Keratinocyte (primary cell): ENCODE results near the gene SDK1. TPM values are rescaled to one million over a fixed set of nuclear protein-coding genes. Genes with fewer than 3 reads are reported as not detected.

Experiments
- DNase-seq: peaks from one replicate; pipeline ENCODE4 v3.0.0-alpha.2; 2011; ENCODE audit warnings: low read depth, missing footprints, low spot score
- FAIRE-seq: peaks from 2 replicates; lab custom pipeline; 2011; peaks lifted over from hg19 to GRCh38; lab: Jason Lieb, UNC
- H2AFZ ChIP-seq: 2 replicates; pipeline ENCODE4 v1.6.0; 2012; ENCODE audit warnings: low read length, control low read depth, inconsistent platforms; ENCODE audit not compliant: control insufficient read depth
- H3K27ac ChIP-seq: 2 replicates; pipeline ENCODE4 v1.5.1; 2011; ENCODE audit warnings: low read length; ENCODE audit not compliant: control insufficient read depth, insufficient read depth
- H3K27me3 ChIP-seq: 3 replicates; pipeline ENCODE4 v1.6.0; 2011; ENCODE audit warnings: low read length; ENCODE audit not compliant: control insufficient read depth, insufficient read depth; ENCODE audit errors: extremely low read depth
- H3K36me3 ChIP-seq, 2 experiments: 2 replicates in 1 of 2; 3 replicates in 1 of 2; pipeline ENCODE4 v1.5.1; 2011; ENCODE audit warnings: low read length in 2 of 2, mild to moderate bottlenecking in 1 of 2; ENCODE audit not compliant: control insufficient read depth in 2 of 2, insufficient read depth in 2 of 2; ENCODE audit errors: extremely low read depth in 1 of 2
- H3K4me1 ChIP-seq: 3 replicates; pipeline ENCODE4 v1.5.1; 2011; ENCODE audit warnings: low read length; ENCODE audit not compliant: control insufficient read depth, insufficient read depth; ENCODE audit errors: extremely low read depth
- H3K4me2 ChIP-seq: 3 replicates; pipeline ENCODE4 v1.6.0; 2011; ENCODE audit warnings: low read depth, low read length; ENCODE audit not compliant: control insufficient read depth, insufficient read depth; ENCODE audit errors: extremely low read depth
- H3K4me3 ChIP-seq, 3 experiments: fragments of 200-600 bp in 1 of 3; sonication (generic) in 1 of 3; 2 replicates in 2 of 3; 3 replicates in 1 of 3; pipeline ENCODE4 v1.5.1; 2011 to 2016; ENCODE audit warnings: low read length in 3 of 3, mild to moderate bottlenecking in 3 of 3, control low read depth in 2 of 3, inconsistent platforms in 1 of 3, low read depth in 1 of 3, mixed read lengths in 1 of 3, mixed run types in 1 of 3, moderate library complexity in 1 of 3; ENCODE audit not compliant: control insufficient read depth in 2 of 3, insufficient read depth in 2 of 3; ENCODE audit errors: extremely low read depth in 1 of 3
- H3K79me2 ChIP-seq: 2 replicates; pipeline ENCODE4 v1.6.0; 2012; ENCODE audit warnings: low read length; ENCODE audit not compliant: control insufficient read depth, insufficient read depth
- H3K9ac ChIP-seq: 3 replicates; pipeline ENCODE4 v1.6.0; 2011; ENCODE audit warnings: low read length; ENCODE audit not compliant: control insufficient read depth, insufficient read depth; ENCODE audit errors: extremely low read depth
- H3K9me1 ChIP-seq: 3 replicates; pipeline ENCODE4 v1.6.0; 2011; ENCODE audit warnings: low read length; ENCODE audit not compliant: control insufficient read depth, insufficient read depth; ENCODE audit errors: extremely low read depth
- H3K9me3 ChIP-seq: 2 replicates; pipeline ENCODE4 v1.5.1; 2012; ENCODE audit warnings: low read depth, low read length; ENCODE audit not compliant: control insufficient read depth
- H4K20me1 ChIP-seq: 3 replicates; pipeline ENCODE4 v1.6.0; 2011; ENCODE audit warnings: low read length; ENCODE audit not compliant: control insufficient read depth, insufficient read depth; ENCODE audit errors: extremely low read depth
- EZH2 ChIP-seq: IDR thresholded peaks from one replicate; pipeline ENCODE4 v1.6.1; 2012; ENCODE audit warnings: inconsistent platforms, mild to moderate bottlenecking, low read length, moderate library complexity
- dilution Hi-C: fragments of 300-500 bp; cut with MboI; formaldehyde crosslinking; loops from one replicate; pipeline ENCODE4 v1.7.0; 2020; ENCODE audit warnings: low sequenced_read_pairs; ENCODE audit not compliant: extremely low pct_ligation_motif_present
- polyA plus RNA-seq, 5 experiments: library from polyadenylated mRNA; depleted of rRNA in 3 of 5; stranded (reverse) in 3 of 5; stranded (forward) in 1 of 5; unstranded in 1 of 5; fragments of >200 nt; gene quantifications; 1 replicate in 1 of 5; 2 replicates in 3 of 5; 3 replicates in 1 of 5; pipeline versions ENCODE4 v1.2.1 to v1.2.3, GENCODE V29; 2011 to 2012; ENCODE audit warnings: missing spikeins in 2 of 5, low read depth in 1 of 5, low replicate concordance in 1 of 5
- TF ChIP-seq, protein P1 (sequence below), 3 experiments: IDR thresholded peaks in 1 of 3; conservative IDR thresholded peaks in 1 of 3; optimal IDR thresholded peaks in 1 of 3; 2 replicates in 2 of 3; 3 replicates in 1 of 3; pipeline versions ENCODE3 to v1.5.1; 2011; ENCODE audit warnings: low read length in 3 of 3, mild to moderate bottlenecking in 3 of 3, moderate library complexity in 2 of 3, control low read depth in 1 of 3, inconsistent platforms in 1 of 3; ENCODE audit not compliant: insufficient read depth in 2 of 3; ENCODE audit errors: extremely low read depth in 1 of 3

The SDK1 gene
- polyA plus RNA-seq, 1 donor (not counting 4 experiments of a cell fraction or from before 2014, with no cell fraction given): 0.66 TPM

- H3K9me3 ChIP-seq: no peaks in the 10 kb centered on the region
- TF ChIP-seq EZH2: no peak
- TF ChIP-seq, protein P1, sequence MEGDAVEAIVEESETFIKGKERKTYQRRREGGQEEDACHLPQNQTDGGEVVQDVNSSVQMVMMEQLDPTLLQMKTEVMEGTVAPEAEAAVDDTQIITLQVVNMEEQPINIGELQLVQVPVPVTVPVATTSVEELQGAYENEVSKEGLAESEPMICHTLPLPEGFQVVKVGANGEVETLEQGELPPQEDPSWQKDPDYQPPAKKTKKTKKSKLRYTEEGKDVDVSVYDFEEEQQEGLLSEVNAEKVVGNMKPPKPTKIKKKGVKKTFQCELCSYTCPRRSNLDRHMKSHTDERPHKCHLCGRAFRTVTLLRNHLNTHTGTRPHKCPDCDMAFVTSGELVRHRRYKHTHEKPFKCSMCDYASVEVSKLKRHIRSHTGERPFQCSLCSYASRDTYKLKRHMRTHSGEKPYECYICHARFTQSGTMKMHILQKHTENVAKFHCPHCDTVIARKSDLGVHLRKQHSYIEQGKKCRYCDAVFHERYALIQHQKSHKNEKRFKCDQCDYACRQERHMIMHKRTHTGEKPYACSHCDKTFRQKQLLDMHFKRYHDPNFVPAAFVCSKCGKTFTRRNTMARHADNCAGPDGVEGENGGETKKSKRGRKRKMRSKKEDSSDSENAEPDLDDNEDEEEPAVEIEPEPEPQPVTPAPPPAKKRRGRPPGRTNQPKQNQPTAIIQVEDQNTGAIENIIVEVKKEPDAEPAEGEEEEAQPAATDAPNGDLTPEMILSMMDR (optimal IDR thresholded peaks at IDR 0.05 in 1 of 3, IDR thresholded peaks at IDR 0.05 in 1 of 3, conservative IDR thresholded peaks at IDR 0.05 in 1 of 3; ENCODE audit: extremely low read depth in 1 of 3, insufficient read depth in 2 of 3, low read length in 3 of 3): no peak
- H3K4me3 ChIP-seq: no peak overlapping the region
- no peaks in the 10 kb centered on the region for H3K27me3 ChIP-seq
- H3K9me1 ChIP-seq: no peaks in the 10 kb centered on the region
- no peak overlapping the region for H3K4me2 ChIP-seq
- no peak overlapping the region for H2AFZ ChIP-seq
- no peaks in the 10 kb centered on the region for H3K36me3 ChIP-seq
- H3K9ac ChIP-seq: no peak overlapping the region
- DNase-seq: no peak
- no peak for FAIRE-seq
- no peaks in the 10 kb centered on the region for H3K79me2 ChIP-seq
- no peak overlapping the region for H3K27ac ChIP-seq
- no peaks in the 10 kb centered on the region for H4K20me1 ChIP-seq
- dilution Hi-C loops: no loop called here
- no peaks in the 10 kb centered on the region for H3K4me1 ChIP-seq
Observed at GRCh38 chr7:3469641-3470040, 168.6 kb downstream of the SDK1 start.

GRCh38 chr7:3480197-3480596, 179.1 kb downstream of the SDK1 start:
- TF ChIP-seq, protein P1 (optimal IDR thresholded peaks at IDR 0.05 in 1 of 3, IDR thresholded peaks at IDR 0.05 in 1 of 3, conservative IDR thresholded peaks at IDR 0.05 in 1 of 3; ENCODE audit: extremely low read depth in 1 of 3, insufficient read depth in 2 of 3, low read length in 3 of 3): no peak
- no peak for TF ChIP-seq EZH2
- no peak for FAIRE-seq

More at GRCh38 chr7:3480197-3480596, 179.1 kb downstream of the SDK1 start:
- H3K27me3 ChIP-seq: no peaks in the 10 kb centered on the region
- dilution Hi-C loops: no loop called here
- no peak overlapping the region for H3K4me2 ChIP-seq
- DNase-seq: no peak
- H3K27ac ChIP-seq: no peak overlapping the region
- peaks cover 0 to 5% of the 10 kb centered on the region in 2 experiments for H3K36me3 ChIP-seq
- H2AFZ ChIP-seq: no peak overlapping the region
- no peaks in the 10 kb centered on the region for H3K9me1 ChIP-seq
- no peak overlapping the region for H3K4me3 ChIP-seq
- H3K9me3 ChIP-seq: no peaks in the 10 kb centered on the region
- H4K20me1 ChIP-seq: no peaks in the 10 kb centered on the region
- no peaks in the 10 kb centered on the region for H3K4me1 ChIP-seq
- no peak overlapping the region for H3K9ac ChIP-seq
- H3K79me2 ChIP-seq: no peaks in the 10 kb centered on the region
